HepG2 (cell line): ENCODE data around the gene VKORC1. TPM values are rescaled to one million over a fixed set of nuclear protein-coding genes. Genes with fewer than 3 reads are reported as not detected.

Experiments used
- BHLHE40 ChIP-seq: IDR thresholded peaks from 2 replicates; pipeline ENCODE4 v1.6.1; 2011; ENCODE audit warnings: low read length, improper control_type of control experiment
- E2F5 ChIP-seq: sonication (generic); formaldehyde crosslinking; conservative IDR thresholded peaks from 2 replicates; pipeline ENCODE4 v1.4.0; 2020; ENCODE audit warnings: missing genetic modification reagents
- HNF1B ChIP-seq: sonication (generic); formaldehyde crosslinking; IDR thresholded peaks from 2 replicates; pipeline ENCODE4 v1.5.1; 2020; ENCODE audit warnings: mild to moderate bottlenecking, moderate library complexity, missing genetic modification reagents
- NONO ChIP-seq, 2 experiments: fragments of 450-650 bp in 1 of 2; sonication (generic) in 1 of 2; formaldehyde crosslinking in 1 of 2; IDR thresholded peaks in 1 of 2; conservative IDR thresholded peaks in 1 of 2; 2 replicates each; pipeline versions ENCODE4 v1.6.1 to v1.8.0; 2017 to 2022; ENCODE audit warnings: mild to moderate bottlenecking in 1 of 2, missing genetic modification reagents in 1 of 2, moderate library complexity in 1 of 2
- REL ChIP-seq: sonication (generic); formaldehyde crosslinking; conservative IDR thresholded peaks from 2 replicates; pipeline ENCODE4 v1.8.0; 2022; ENCODE audit warnings: mild to moderate bottlenecking, missing genetic modification reagents, moderate library complexity
- RERE ChIP-seq: IDR thresholded peaks from 2 replicates; pipeline ENCODE4 v1.6.1; 2016; ENCODE audit warnings: low read depth, missing genetic modification reagents, missing compliant biosample characterization
- RFX1 ChIP-seq: fragments of 450-650 bp; IDR thresholded peaks from 2 replicates; pipeline ENCODE4 v1.6.1; 2017
- SMARCE1 ChIP-seq: fragments of 450-650 bp; IDR thresholded peaks from 2 replicates; pipeline ENCODE4 v1.6.1; 2017; ENCODE audit warnings: borderline replicate concordance
- TBP ChIP-seq: sonication (generic); formaldehyde crosslinking; IDR thresholded peaks from 2 replicates; pipeline ENCODE4 v1.5.0; 2020; ENCODE audit warnings: missing genetic modification reagents
- ZBTB14 ChIP-seq: sonication (generic); formaldehyde crosslinking; IDR thresholded peaks from 2 replicates; pipeline ENCODE4 v1.4.0; 2020; ENCODE audit warnings: missing genetic modification reagents
- ZBTB3 ChIP-seq: sonication (generic); formaldehyde crosslinking; IDR thresholded peaks from 2 replicates; pipeline ENCODE4 v1.4.0; 2020; ENCODE audit warnings: low read depth, mild to moderate bottlenecking, moderate library complexity, missing genetic modification reagents, borderline replicate concordance
- ZBTB4 ChIP-seq: sonication (generic); formaldehyde crosslinking; IDR thresholded peaks from 2 replicates; pipeline ENCODE4 v1.4.0; 2020; ENCODE audit warnings: missing genetic modification reagents, mild to moderate bottlenecking, borderline replicate concordance
- ZNF563 ChIP-seq: sonication (generic); formaldehyde crosslinking; IDR thresholded peaks from 2 replicates; pipeline ENCODE4 v1.8.0; 2022; ENCODE audit warnings: mild to moderate bottlenecking, moderate library complexity, missing genetic modification reagents
- ZNF761 ChIP-seq: sonication (generic); formaldehyde crosslinking; conservative IDR thresholded peaks from 2 replicates; pipeline ENCODE4 v1.4.0; 2020; ENCODE audit warnings: mild to moderate bottlenecking, missing genetic modification reagents
- ZNF850 ChIP-seq: sonication (generic); formaldehyde crosslinking; conservative IDR thresholded peaks from 2 replicates; pipeline ENCODE4 v1.9.0; 2021; ENCODE audit warnings: mild to moderate bottlenecking, missing genetic modification reagents
- polyA plus RNA-seq, 8 experiments: library from polyadenylated mRNA; depleted of rRNA in 3 of 8; stranded (reverse) in 7 of 8; unstranded in 1 of 8; fragments of >200 nt; fragmentation: Illumina TruSeq in 4 of 8; extraction: Trizol in 4 of 8; gene quantifications; 2 replicates each; pipeline versions ENCODE4 v1.2.1 to v1.2.3, GENCODE V29; 2011 to 2016; ENCODE audit warnings: low read depth in 4 of 8, missing spikeins in 1 of 8, mixed read lengths in 1 of 8; ENCODE audit not compliant: insufficient read depth in 1 of 8
- total RNA-seq, 5 experiments: library from RNA; depleted of rRNA; stranded (reverse); fragments of >200 nt; fragmentation: Illumina TruSeq; extraction: Trizol; gene quantifications; 2 replicates each; pipeline ENCODE4 v1.2.3, GENCODE V29; 2016; ENCODE audit warnings: low read depth in 1 of 5

The VKORC1 gene
- total and polyA plus RNA-seq, 2 of the 13 experiments (the other 11 are each of a cell fraction or from before 2014, with no cell fraction given), result 141 to 615 TPM

GRCh38 chr16:31073142-31073969, 21.2 kb downstream of the VKORC1 start (continued):
- TF ChIP-seq ZBTB4 (CRISPR knock-in tag) (no peak; the same call in 1 of the 2 replicates), ZNF850 (CRISPR knock-in tag) (no peak), RFX1 (no peak), ZNF563 (CRISPR knock-in tag) (peak; percentile 88), E2F5 (no peak), HNF1B (CRISPR knock-in tag) (0 out of 2 replicates have a peak, but pooled peaks have one; percentile 37), ZBTB14 (CRISPR knock-in tag) (peak; percentile 17; the same call in 1 of the 2 replicates), SMARCE1 (no peak), ZNF761 (CRISPR knock-in tag) (no peak), NONO (IDR thresholded peaks at IDR 0.05) (no peak), NONO (CRISPR knock-in tag; conservative IDR thresholded peaks at IDR 0.05) (peak; percentile 73), BHLHE40 (peak; percentile 25; the same call in 1 of the 2 replicates), REL (CRISPR knock-in tag) (no peak; the same call in 1 of the 2 replicates), TBP (no peak), ZBTB3 (no peak; the same call in none of the 2 replicates), RERE (no peak)
